Sigmoid colon (tissue), 7 donors: ENCODE data around the gene PAN2. TPM values are rescaled to one million over a fixed set of nuclear protein-coding genes. Genes with fewer than 3 reads are reported as not detected.
A peak's percentile ranks its signal among the peaks of the same experiment; 100 is the strongest.

Experiments
- DNase-seq: peaks from one replicate; pipeline ENCODE4 v3.0.0-alpha.2; 2019
- H3K27ac ChIP-seq, 4 donors: fragments of 200-600 bp; sonication (generic); one replicate each; pipeline ENCODE4 v1.5.1; 2016 to 2019; ENCODE audit warnings: mild to moderate bottlenecking in 1 of 4
- H3K27me3 ChIP-seq, 3 donors: fragments of 200-600 bp; sonication (generic); one replicate each; pipeline ENCODE4 v1.5.1; 2019; ENCODE audit warnings: mild to moderate bottlenecking in 1 of 3
- H3K36me3 ChIP-seq, 4 donors: fragments of 200-600 bp; sonication (generic); one replicate each; pipeline ENCODE4 v1.5.1; 2016 to 2019
- H3K4me1 ChIP-seq, 4 donors: fragments of 200-600 bp; sonication (generic); one replicate each; pipeline ENCODE4 v1.5.1; 2017 to 2019
- H3K4me3 ChIP-seq, 4 donors: fragments of 200-600 bp; sonication (generic); one replicate each; pipeline ENCODE4 v1.5.1; 2017 to 2019; ENCODE audit warnings: mild to moderate bottlenecking in 2 of 4, moderate library complexity in 1 of 4
- H3K9me3 ChIP-seq, 4 donors: fragments of 200-600 bp in 3 of 4; sonication (generic) in 3 of 4; one replicate each; pipeline versions ENCODE4 v1.5.1 to v1.6.1; 2013 to 2019
- EP300 ChIP-seq, 4 donors: sonication (generic); formaldehyde crosslinking; IDR thresholded peaks; one replicate each; pipeline ENCODE4 v1.6.1; 2017; ENCODE audit warnings: antibody characterized with exemption in 4 of 4
- POLR2A ChIP-seq, 2 donors: fragments of 450-650 bp; IDR thresholded peaks; one replicate each; pipeline ENCODE4 v1.6.1; 2016; ENCODE audit warnings: antibody characterized with exemption in 2 of 2, mild to moderate bottlenecking in 2 of 2, moderate library complexity in 2 of 2
- POLR2AphosphoS5 ChIP-seq, 4 donors: sonication (generic); formaldehyde crosslinking; IDR thresholded peaks; one replicate each; pipeline ENCODE4 v1.6.1; 2017; ENCODE audit warnings: antibody characterized with exemption in 4 of 4
- WGBS, 2 donors: extraction: QIAGEN DNeasy Blood & Tissue Kit; methylation state at CpG; one replicate each; pipeline ENCODE4 v1.1.7; 2013; 5-methylcytosine and 5-hydroxymethylcytosine counted together
- intact Hi-C: fragments of 100-400 bp; cut with DNase I; formaldehyde crosslinking; loops from one replicate; pipeline ENCODE4 v1.15.1; 2023
- polyA plus RNA-seq, 3 donors: library from polyadenylated mRNA; stranded (reverse); fragments of 200-250 nt; gene quantifications; one replicate each; pipeline ENCODE4 v1.2.3, GENCODE V29; 2013
- total RNA-seq, 4 donors: library from RNA; depleted of rRNA; stranded (reverse); fragments of >200 nt; gene quantifications; one replicate each; pipeline ENCODE4 v1.1.0, GENCODE V29; 2016
- TF ChIP-seq, protein P1 (sequence below), 4 experiments: fragments of 450-650 bp in 3 of 4; fragments of 200-600 bp in 1 of 4; IDR thresholded peaks; one replicate each; pipeline ENCODE4 v1.5.1; 2016 to 2019; ENCODE audit warnings: antibody characterized with exemption in 4 of 4, mild to moderate bottlenecking in 3 of 4, moderate library complexity in 2 of 4
- donor health status: healthy with polysubstance abuse.
- donor health status: Bipolar disorder and iron deficiency.
- donor health status: healthy.

PAN2 gene
- total and polyA plus RNA-seq, 7 donors, result 5.4 to 67.0 (median 30.0) TPM

DNA sequence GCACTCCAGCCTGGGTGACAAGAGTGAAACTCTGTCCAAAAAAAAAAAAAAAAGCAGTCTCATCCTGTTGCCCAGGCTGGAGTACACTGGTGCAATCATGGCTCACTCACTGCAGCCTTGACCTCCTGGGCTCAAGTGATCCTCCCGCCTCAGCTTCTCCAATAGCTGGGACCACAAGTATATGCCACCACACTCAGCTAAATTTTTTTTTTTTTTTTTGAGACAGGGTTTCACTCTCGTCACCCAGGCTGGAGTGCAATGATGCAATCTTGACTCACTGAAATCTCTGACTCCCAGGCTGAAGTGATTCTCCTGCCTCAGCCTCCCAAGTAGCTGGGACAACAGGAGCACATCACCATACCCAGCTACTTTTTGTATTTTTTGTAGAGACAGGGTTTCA is 12.8 kb downstream of the PAN2 start:
- 87 to 95% methylated on average over 2 of the region's 2 CpGs for WGBS, 2 donors
- peaks cover 14 to 76% (median 40%) of the 10 kb centered on the region in 4 donors for H3K36me3 ChIP-seq
- intact Hi-C loops, result no loop called here

DNA sequence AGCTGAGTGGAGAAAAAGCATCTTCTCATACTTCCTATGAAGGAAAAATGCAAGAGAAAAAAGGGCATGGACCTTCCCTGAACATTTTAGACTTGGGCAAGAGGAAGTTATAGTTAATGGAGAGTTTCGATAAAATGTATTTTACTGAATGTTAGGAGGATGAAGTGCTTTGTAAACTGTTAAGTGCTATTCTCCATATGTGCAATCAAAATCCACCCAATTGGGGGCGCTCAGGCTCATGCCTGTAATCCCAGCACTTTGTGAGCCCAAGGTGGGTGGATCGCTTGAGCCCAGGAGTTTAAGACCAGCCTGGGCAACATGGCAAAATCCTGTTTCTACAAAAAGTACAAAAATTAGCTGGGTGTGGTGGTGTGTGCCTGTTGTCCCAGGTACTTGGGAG is 16.1 kb downstream of the PAN2 start:
- intact Hi-C loops, result loop anchor here (2.0 to 5.0 kb wide), 2 partner anchors 15 to 150 kb away; partner anchors contain the start of genes PAN2 and SPRYD4
- Histone ChIP-seq H3K9me3 (no peaks in the 10 kb centered on the region), H3K36me3 (peaks cover 1 to 60% (median 12%) of the 10 kb centered on the region in 4 donors), H3K27ac (no peak overlapping the region), H3K27me3 (no peaks in the 10 kb centered on the region), H3K4me3 (no peak overlapping the region), H3K4me1 (peaks cover 0 to 22% (median 18%) of the 10 kb centered on the region in 4 donors)
- TF ChIP-seq POLR2AphosphoS5 (IDR thresholded peaks at IDR 0.05) (no peak), EP300 (IDR thresholded peaks at IDR 0.05) (no peak), POLR2A (IDR thresholded peaks at IDR 0.05) (no peak)
- TF ChIP-seq, protein P1, sequence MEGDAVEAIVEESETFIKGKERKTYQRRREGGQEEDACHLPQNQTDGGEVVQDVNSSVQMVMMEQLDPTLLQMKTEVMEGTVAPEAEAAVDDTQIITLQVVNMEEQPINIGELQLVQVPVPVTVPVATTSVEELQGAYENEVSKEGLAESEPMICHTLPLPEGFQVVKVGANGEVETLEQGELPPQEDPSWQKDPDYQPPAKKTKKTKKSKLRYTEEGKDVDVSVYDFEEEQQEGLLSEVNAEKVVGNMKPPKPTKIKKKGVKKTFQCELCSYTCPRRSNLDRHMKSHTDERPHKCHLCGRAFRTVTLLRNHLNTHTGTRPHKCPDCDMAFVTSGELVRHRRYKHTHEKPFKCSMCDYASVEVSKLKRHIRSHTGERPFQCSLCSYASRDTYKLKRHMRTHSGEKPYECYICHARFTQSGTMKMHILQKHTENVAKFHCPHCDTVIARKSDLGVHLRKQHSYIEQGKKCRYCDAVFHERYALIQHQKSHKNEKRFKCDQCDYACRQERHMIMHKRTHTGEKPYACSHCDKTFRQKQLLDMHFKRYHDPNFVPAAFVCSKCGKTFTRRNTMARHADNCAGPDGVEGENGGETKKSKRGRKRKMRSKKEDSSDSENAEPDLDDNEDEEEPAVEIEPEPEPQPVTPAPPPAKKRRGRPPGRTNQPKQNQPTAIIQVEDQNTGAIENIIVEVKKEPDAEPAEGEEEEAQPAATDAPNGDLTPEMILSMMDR (IDR thresholded peaks at IDR 0.05), result no peak
- WGBS, 2 donors, result 91 to 96% methylated on average over 3 of the region's 3 CpGs
- DNase-seq, result no peak

More for the DNA sequence above, 12.8 kb downstream of the PAN2 start:
- H3K27me3 ChIP-seq, result no peaks in the 10 kb centered on the region
- DNase-seq, result no peak
- no peak overlapping the region for H3K4me3 ChIP-seq
- peaks cover 0 to 8% (median 6%) of the 10 kb centered on the region in 4 donors for H3K4me1 ChIP-seq
- no peak overlapping the region for H3K27ac ChIP-seq
- TF ChIP-seq, protein P1 (IDR thresholded peaks at IDR 0.05), result no peak
- TF ChIP-seq POLR2AphosphoS5 (IDR thresholded peaks at IDR 0.05), result no peak
- no peak for TF ChIP-seq POLR2A (IDR thresholded peaks at IDR 0.05)
- TF ChIP-seq EP300 (IDR thresholded peaks at IDR 0.05), result no peak
- no peaks in the 10 kb centered on the region for H3K9me3 ChIP-seq

DNA sequence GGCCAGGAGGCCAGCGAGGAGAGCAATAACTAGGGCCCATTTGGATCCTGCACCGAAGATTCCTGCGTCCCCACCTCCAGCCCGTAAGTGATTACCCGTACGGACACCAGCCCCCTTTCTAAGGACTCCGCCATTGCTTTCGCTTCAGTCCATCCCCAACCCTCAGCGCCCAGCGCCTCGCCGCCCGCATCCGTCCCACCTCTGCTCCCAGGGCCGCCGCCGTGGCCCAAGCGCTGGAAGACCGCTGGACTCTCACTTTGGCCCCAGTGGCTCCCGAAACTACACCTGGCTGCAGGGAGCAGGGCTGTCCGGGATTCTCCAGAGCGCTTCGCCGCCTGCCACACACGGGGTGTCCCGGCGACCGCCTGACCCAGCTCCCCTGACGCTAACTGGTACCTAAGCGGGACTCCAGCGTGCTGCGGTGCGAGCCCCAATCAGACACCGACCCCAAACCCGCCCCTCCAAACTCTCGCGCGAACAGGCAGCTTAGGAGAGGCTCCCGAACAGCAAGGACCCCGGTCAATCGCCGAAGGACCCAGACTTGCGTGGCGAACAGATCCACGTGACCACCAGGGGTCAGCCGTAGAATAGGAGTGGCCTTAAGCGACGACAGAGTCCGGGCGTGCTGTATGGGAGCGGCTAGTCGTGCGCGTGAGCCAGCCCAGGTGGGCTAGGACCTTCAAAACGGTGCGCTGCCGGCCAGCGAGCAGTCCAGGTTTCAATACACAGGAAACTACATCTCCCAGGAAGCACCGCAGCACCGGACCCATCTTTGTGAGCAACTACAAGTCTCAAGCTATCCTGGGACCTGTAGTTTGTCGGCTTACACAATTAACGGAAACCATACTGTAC is 18.0 kb downstream of the PAN2 start, which contains the start of gene CNPY2:
Gene CNPY2, minus strand, starts transcription at position 367 of the 852 bp plus-strand sequence. CDS start 771 bp downstream, outside the sequence.
- H3K27me3 ChIP-seq, result no peaks in the 10 kb centered on the region
- TF ChIP-seq POLR2A (IDR thresholded peaks at IDR 0.05), result peak; percentile 67 to 68
- no peak for TF ChIP-seq EP300 (IDR thresholded peaks at IDR 0.05)
- TF ChIP-seq POLR2AphosphoS5 (IDR thresholded peaks at IDR 0.05), result peak; percentile 83 to 91 (median 86)
- TF ChIP-seq, protein P1 (IDR thresholded peaks at IDR 0.05), result no peak
- intact Hi-C loops, result loop anchor here (2.0 to 5.0 kb wide), 2 partner anchors 17 to 151 kb away; partner anchors contain the start of genes PAN2 and SPRYD4
- no peaks in the 10 kb centered on the region for H3K9me3 ChIP-seq
- peaks cover 0 to 22% (median 18%) of the 10 kb centered on the region in 4 donors for H3K4me1 ChIP-seq
- H3K27ac ChIP-seq, result peak within 1 kb of the TSS; percentile 93 to 95 (median 94)
- H3K36me3 ChIP-seq, result peaks cover 0 to 57% (median 6%) of the 10 kb centered on the region in 4 donors
- peak within 1 kb of the TSS; percentile 87 to 98 (median 90) for H3K4me3 ChIP-seq
- WGBS, 2 donors, result 0% methylated on average over 62 of the region's 62 CpGs
- peak; percentile 98 for DNase-seq

DNA sequence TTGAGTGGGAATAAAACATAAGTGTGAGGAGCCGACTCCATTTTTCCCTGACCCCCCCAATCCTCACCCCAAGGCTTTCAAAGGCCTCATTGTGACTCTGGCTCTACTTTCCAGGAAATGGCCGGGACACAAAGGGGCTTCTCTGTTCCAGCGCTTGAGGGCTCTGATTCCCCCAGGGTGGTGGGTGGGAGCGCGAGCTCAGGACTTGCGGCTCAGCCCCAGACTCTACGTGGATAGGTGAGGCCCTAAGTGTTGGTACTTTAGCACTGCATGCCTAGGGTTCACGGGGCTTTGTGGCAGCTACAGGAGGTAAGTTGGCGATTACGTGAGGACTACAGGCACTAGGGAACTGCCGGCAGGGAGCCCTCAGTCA is 18.6 kb downstream of the PAN2 start:
- H3K4me1 ChIP-seq, result peaks cover 0 to 22% (median 18%) of the 10 kb centered on the region in 4 donors
- no peaks in the 10 kb centered on the region for H3K27me3 ChIP-seq
- intact Hi-C loops, result loop anchor here (5.0 kb wide), 1 partner anchor 152 kb away; the partner anchor contains the start of gene SPRYD4
- peak overlapping the region; percentile 93 to 95 (median 94) for H3K27ac ChIP-seq
- WGBS, 2 donors, result 1% methylated on average over 11 of the region's 11 CpGs
- H3K4me3 ChIP-seq, result peak overlapping the region; percentile 87 to 98 (median 90)
- no peak for TF ChIP-seq POLR2A (IDR thresholded peaks at IDR 0.05)
- no peak for TF ChIP-seq EP300 (IDR thresholded peaks at IDR 0.05)
- TF ChIP-seq, protein P1 (IDR thresholded peaks at IDR 0.05), result no peak
- no peak for TF ChIP-seq POLR2AphosphoS5 (IDR thresholded peaks at IDR 0.05)
- peaks cover 0 to 57% (median 9%) of the 10 kb centered on the region in 4 donors for H3K36me3 ChIP-seq
- no peaks in the 10 kb centered on the region for H3K9me3 ChIP-seq
- DNase-seq, result no peak
